SU-DHL-6 (cell line): ENCODE data around the gene GOLGA1.

Experiments used
- EZH2phosphoT487 ChIP-seq: fragments of 200-600 bp; sonication (generic), shearing (Covaris generic); conservative IDR thresholded peaks from 2 replicates; pipeline ENCODE4 v1.6.1; 2018; ENCODE audit warnings: mild to moderate bottlenecking, antibody characterized with exemption, low read length, moderate library complexity, mixed read lengths
- TF ChIP-seq, protein P1 (sequence below): fragments of 200-600 bp; sonication (generic); IDR thresholded peaks from one replicate; pipeline ENCODE4 v1.5.1; 2017; ENCODE audit warnings: antibody characterized with exemption, mild to moderate bottlenecking, low read length, moderate library complexity; ENCODE audit not compliant: insufficient read depth, poor library complexity, severe bottlenecking

DNA sequence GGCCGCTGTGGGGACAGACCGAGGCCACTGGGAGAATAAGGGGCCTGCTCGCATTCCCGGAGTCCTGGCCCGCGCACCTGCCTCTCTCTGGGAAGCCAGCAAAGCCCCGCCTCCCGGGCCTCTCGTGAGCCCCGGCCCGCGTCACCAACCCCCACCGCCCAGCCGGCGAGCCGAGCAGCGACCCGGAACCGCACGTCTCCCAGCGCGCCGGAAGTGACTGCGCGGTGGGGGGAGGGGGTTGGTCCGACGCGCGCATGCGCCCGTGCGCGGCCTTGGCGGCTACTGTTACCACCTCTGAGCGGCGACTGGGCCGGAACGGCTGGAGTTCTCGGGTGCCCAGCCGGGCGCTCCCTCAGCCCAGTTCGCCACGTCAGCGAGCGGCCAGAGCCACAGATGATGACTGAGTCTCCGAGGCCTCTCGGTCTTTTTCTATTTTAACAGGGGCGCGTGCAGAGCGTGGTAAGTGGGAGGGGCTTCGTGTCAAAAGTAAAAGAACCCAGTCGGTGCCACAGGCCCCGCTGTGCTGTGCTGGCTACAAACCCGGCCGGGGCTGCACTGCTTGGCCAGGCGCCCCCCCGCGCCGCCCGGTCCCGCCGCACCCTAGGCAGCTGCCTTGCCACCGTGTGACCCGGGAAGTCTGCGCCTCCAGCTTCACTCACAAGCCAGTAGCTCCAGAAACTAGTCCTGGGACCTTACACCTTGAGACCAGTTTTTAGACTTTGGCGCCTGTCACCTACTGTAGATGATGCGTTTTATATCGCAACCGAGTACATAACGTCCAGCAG, at the start of gene GOLGA1:
- TF ChIP-seq, protein P1, sequence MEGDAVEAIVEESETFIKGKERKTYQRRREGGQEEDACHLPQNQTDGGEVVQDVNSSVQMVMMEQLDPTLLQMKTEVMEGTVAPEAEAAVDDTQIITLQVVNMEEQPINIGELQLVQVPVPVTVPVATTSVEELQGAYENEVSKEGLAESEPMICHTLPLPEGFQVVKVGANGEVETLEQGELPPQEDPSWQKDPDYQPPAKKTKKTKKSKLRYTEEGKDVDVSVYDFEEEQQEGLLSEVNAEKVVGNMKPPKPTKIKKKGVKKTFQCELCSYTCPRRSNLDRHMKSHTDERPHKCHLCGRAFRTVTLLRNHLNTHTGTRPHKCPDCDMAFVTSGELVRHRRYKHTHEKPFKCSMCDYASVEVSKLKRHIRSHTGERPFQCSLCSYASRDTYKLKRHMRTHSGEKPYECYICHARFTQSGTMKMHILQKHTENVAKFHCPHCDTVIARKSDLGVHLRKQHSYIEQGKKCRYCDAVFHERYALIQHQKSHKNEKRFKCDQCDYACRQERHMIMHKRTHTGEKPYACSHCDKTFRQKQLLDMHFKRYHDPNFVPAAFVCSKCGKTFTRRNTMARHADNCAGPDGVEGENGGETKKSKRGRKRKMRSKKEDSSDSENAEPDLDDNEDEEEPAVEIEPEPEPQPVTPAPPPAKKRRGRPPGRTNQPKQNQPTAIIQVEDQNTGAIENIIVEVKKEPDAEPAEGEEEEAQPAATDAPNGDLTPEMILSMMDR = no peak
- no peak for TF ChIP-seq EZH2phosphoT487
